GM23338 (cell line): ENCODE results near the gene CCDC85B.

Experiments
- CREB1 ChIP-seq: fragments of 250-450 bp; sonication (Bioruptor Pico); IDR thresholded peaks from 2 replicates; pipeline ENCODE4 v1.5.0; 2020; ENCODE audit warnings: low read depth, mild to moderate bottlenecking, moderate library complexity
- EZH2 ChIP-seq: fragments of 200-600 bp; sonication (generic); IDR thresholded peaks from one replicate; pipeline ENCODE4 v1.8.0; 2017; ENCODE audit warnings: antibody characterized with exemption, mild to moderate bottlenecking, low read depth; ENCODE audit not compliant: unreplicated experiment
- EZH2phosphoT487 ChIP-seq: fragments of 200-600 bp; sonication (generic); IDR thresholded peaks from one replicate; pipeline ENCODE4 v1.8.1; 2018; ENCODE audit warnings: antibody characterized with exemption; ENCODE audit not compliant: unreplicated experiment
- JUNB ChIP-seq: IDR thresholded peaks from one replicate; pipeline ENCODE4 v1.6.1; 2016; ENCODE audit warnings: antibody characterized with exemption; ENCODE audit not compliant: unreplicated experiment
- NANOG ChIP-seq: IDR thresholded peaks from 2 replicates; pipeline ENCODE4 v1.6.1; 2016; ENCODE audit warnings: antibody characterized with exemption, borderline replicate concordance
- POLR2AphosphoS5 ChIP-seq: IDR thresholded peaks from 2 replicates; pipeline ENCODE4 v1.6.1; 2016; ENCODE audit warnings: antibody characterized with exemption, low read depth
- STAT1 ChIP-seq: IDR thresholded peaks from one replicate; pipeline ENCODE4 v1.6.1; 2016; ENCODE audit warnings: antibody characterized with exemption; ENCODE audit not compliant: unreplicated experiment
- ZNF114 ChIP-seq: fragments of 250-450 bp; sonication (Bioruptor Pico); IDR thresholded peaks from 2 replicates; pipeline ENCODE4 v1.5.0; 2020; ENCODE audit warnings: mild to moderate bottlenecking, moderate library complexity
- ZNF331 ChIP-seq: fragments of 250-450 bp; sonication (Bioruptor Pico); IDR thresholded peaks from 2 replicates; pipeline ENCODE4 v1.5.0; 2020; ENCODE audit warnings: low read depth, mild to moderate bottlenecking, moderate library complexity
- TF ChIP-seq, protein P1 (sequence below), 2 experiments: fragments of 200-600 bp in 1 of 2; sonication (generic) in 1 of 2; conservative IDR thresholded peaks; 2 replicates each; pipeline versions ENCODE4 v1.5.1 to v1.6.1; 2016 to 2017; ENCODE audit warnings: antibody characterized with exemption in 2 of 2, low read depth in 2 of 2, mild to moderate bottlenecking in 2 of 2, moderate library complexity in 1 of 2
- TF ChIP-seq, protein P2 (sequence below): IDR thresholded peaks from one replicate; pipeline ENCODE4 v1.6.1; 2018; ENCODE audit warnings: antibody characterized with exemption; ENCODE audit not compliant: unreplicated experiment
- TF ChIP-seq, protein P3 (sequence below): fragments of 250-450 bp; sonication (Bioruptor Pico); IDR thresholded peaks from 2 replicates; pipeline ENCODE4 v1.5.0; 2020; ENCODE audit warnings: mild to moderate bottlenecking, moderate library complexity
- TF ChIP-seq, protein P4 (sequence below): IDR thresholded peaks from 2 replicates; pipeline ENCODE4 v1.6.1; 2016; ENCODE audit warnings: antibody characterized with exemption

DNA sequence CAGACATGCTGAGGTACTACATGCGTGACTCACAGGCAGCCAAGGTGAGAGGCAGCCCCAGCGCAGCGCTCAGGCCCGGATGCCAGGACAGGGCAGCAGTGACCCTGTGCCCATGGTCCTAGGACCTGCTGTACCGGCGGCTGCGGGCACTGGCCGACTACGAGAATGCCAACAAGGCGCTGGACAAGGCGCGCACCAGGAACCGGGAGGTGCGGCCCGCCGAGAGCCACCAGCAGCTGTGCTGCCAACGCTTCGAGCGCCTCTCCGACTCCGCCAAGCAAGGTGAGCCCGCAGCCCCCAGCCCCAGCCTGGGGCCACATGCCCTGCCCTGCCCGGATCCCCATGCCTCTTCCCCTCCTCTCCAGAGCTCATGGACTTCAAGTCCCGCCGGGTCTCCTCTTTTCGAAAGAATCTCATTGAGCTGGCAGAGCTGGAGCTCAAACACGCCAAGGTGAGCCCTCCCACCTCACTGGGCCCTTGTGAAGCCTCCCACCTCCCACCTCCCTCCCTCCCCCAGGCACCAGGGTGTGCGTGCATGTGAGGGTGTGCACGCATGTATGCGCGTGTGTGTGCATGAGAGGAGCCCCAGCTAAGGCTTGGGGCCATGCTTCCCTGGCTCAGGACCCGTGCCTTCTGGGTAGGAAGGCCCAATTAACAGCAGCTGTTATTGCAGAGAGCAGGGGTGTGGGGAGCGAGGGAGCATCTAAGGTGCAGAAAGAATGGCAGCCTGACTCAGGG lies 37.8 kb upstream of the CCDC85B start:
- TF ChIP-seq, protein P1, sequence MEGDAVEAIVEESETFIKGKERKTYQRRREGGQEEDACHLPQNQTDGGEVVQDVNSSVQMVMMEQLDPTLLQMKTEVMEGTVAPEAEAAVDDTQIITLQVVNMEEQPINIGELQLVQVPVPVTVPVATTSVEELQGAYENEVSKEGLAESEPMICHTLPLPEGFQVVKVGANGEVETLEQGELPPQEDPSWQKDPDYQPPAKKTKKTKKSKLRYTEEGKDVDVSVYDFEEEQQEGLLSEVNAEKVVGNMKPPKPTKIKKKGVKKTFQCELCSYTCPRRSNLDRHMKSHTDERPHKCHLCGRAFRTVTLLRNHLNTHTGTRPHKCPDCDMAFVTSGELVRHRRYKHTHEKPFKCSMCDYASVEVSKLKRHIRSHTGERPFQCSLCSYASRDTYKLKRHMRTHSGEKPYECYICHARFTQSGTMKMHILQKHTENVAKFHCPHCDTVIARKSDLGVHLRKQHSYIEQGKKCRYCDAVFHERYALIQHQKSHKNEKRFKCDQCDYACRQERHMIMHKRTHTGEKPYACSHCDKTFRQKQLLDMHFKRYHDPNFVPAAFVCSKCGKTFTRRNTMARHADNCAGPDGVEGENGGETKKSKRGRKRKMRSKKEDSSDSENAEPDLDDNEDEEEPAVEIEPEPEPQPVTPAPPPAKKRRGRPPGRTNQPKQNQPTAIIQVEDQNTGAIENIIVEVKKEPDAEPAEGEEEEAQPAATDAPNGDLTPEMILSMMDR (conservative IDR thresholded peaks at IDR 0.05; ENCODE audit: low read depth in 2 of 2) = no peak
- no peak for TF ChIP-seq POLR2AphosphoS5
- no peak for TF ChIP-seq CREB1 (CRISPR knock-in tag)
- no peak for TF ChIP-seq EZH2phosphoT487
- TF ChIP-seq EZH2 = no peak
- TF ChIP-seq, protein P2, sequence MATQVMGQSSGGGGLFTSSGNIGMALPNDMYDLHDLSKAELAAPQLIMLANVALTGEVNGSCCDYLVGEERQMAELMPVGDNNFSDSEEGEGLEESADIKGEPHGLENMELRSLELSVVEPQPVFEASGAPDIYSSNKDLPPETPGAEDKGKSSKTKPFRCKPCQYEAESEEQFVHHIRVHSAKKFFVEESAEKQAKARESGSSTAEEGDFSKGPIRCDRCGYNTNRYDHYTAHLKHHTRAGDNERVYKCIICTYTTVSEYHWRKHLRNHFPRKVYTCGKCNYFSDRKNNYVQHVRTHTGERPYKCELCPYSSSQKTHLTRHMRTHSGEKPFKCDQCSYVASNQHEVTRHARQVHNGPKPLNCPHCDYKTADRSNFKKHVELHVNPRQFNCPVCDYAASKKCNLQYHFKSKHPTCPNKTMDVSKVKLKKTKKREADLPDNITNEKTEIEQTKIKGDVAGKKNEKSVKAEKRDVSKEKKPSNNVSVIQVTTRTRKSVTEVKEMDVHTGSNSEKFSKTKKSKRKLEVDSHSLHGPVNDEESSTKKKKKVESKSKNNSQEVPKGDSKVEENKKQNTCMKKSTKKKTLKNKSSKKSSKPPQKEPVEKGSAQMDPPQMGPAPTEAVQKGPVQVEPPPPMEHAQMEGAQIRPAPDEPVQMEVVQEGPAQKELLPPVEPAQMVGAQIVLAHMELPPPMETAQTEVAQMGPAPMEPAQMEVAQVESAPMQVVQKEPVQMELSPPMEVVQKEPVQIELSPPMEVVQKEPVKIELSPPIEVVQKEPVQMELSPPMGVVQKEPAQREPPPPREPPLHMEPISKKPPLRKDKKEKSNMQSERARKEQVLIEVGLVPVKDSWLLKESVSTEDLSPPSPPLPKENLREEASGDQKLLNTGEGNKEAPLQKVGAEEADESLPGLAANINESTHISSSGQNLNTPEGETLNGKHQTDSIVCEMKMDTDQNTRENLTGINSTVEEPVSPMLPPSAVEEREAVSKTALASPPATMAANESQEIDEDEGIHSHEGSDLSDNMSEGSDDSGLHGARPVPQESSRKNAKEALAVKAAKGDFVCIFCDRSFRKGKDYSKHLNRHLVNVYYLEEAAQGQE = no peak
- no peak for TF ChIP-seq ZNF114 (CRISPR knock-in tag)
- TF ChIP-seq JUNB = no peak
- TF ChIP-seq, protein P3, sequence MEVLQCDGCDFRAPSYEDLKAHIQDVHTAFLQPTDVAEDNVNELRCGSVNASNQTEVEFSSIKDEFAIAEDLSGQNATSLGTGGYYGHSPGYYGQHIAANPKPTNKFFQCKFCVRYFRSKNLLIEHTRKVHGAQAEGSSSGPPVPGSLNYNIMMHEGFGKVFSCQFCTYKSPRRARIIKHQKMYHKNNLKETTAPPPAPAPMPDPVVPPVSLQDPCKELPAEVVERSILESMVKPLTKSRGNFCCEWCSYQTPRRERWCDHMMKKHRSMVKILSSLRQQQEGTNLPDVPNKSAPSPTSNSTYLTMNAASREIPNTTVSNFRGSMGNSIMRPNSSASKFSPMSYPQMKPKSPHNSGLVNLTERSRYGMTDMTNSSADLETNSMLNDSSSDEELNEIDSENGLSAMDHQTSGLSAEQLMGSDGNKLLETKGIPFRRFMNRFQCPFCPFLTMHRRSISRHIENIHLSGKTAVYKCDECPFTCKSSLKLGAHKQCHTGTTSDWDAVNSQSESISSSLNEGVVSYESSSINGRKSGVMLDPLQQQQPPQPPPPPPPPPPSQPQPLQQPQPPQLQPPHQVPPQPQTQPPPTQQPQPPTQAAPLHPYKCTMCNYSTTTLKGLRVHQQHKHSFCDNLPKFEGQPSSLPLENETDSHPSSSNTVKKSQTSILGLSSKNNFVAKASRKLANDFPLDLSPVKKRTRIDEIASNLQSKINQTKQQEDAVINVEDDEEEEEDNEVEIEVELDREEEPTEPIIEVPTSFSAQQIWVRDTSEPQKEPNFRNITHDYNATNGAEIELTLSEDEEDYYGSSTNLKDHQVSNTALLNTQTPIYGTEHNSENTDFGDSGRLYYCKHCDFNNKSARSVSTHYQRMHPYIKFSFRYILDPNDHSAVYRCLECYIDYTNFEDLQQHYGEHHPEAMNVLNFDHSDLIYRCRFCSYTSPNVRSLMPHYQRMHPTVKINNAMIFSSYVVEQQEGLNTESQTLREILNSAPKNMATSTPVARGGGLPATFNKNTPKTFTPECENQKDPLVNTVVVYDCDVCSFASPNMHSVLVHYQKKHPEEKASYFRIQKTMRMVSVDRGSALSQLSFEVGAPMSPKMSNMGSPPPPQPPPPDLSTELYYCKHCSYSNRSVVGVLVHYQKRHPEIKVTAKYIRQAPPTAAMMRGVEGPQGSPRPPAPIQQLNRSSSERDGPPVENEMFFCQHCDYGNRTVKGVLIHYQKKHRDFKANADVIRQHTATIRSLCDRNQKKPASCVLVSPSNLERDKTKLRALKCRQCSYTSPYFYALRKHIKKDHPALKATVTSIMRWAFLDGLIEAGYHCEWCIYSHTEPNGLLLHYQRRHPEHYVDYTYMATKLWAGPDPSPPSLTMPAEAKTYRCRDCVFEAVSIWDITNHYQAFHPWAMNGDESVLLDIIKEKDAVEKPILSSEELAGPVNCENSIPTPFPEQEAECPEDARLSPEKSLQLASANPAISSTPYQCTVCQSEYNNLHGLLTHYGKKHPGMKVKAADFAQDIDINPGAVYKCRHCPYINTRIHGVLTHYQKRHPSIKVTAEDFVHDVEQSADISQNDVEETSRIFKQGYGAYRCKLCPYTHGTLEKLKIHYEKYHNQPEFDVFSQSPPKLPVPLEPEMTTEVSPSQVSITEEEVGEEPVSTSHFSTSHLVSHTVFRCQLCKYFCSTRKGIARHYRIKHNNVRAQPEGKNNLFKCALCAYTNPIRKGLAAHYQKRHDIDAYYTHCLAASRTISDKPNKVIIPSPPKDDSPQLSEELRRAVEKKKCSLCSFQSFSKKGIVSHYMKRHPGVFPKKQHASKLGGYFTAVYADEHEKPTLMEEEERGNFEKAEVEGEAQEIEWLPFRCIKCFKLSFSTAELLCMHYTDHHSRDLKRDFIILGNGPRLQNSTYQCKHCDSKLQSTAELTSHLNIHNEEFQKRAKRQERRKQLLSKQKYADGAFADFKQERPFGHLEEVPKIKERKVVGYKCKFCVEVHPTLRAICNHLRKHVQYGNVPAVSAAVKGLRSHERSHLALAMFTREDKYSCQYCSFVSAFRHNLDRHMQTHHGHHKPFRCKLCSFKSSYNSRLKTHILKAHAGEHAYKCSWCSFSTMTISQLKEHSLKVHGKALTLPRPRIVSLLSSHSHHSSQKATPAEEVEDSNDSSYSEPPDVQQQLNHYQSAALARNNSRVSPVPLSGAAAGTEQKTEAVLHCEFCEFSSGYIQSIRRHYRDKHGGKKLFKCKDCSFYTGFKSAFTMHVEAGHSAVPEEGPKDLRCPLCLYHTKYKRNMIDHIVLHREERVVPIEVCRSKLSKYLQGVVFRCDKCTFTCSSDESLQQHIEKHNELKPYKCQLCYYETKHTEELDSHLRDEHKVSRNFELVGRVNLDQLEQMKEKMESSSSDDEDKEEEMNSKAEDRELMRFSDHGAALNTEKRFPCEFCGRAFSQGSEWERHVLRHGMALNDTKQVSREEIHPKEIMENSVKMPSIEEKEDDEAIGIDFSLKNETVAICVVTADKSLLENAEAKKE (CRISPR knock-in tag) = no peak
- TF ChIP-seq, protein P4, sequence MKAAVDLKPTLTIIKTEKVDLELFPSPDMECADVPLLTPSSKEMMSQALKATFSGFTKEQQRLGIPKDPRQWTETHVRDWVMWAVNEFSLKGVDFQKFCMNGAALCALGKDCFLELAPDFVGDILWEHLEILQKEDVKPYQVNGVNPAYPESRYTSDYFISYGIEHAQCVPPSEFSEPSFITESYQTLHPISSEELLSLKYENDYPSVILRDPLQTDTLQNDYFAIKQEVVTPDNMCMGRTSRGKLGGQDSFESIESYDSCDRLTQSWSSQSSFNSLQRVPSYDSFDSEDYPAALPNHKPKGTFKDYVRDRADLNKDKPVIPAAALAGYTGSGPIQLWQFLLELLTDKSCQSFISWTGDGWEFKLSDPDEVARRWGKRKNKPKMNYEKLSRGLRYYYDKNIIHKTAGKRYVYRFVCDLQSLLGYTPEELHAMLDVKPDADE = no peak
- TF ChIP-seq NANOG = no peak
- TF ChIP-seq STAT1 = no peak
- TF ChIP-seq ZNF331 (CRISPR knock-in tag) = no peak
